Adipocyte (in vitro differentiated cells): ENCODE results near the gene RNF144B.

Experiments
- DNase-seq: peaks from one replicate; pipeline ENCODE4 v3.0.0-alpha.2; 2015; ENCODE audit warnings: low read depth
- H3K27me3 ChIP-seq: replicated peaks from 2 replicates; pipeline ENCODE4 v1.7.0; 2013; ENCODE audit warnings: mild to moderate bottlenecking, low read length, moderate library complexity; ENCODE audit not compliant: control insufficient read depth, insufficient read depth
- H3K36me3 ChIP-seq: 2 replicates; pipeline ENCODE4 v1.7.0; 2013; ENCODE audit warnings: low read length, mild to moderate bottlenecking, moderate library complexity; ENCODE audit not compliant: control insufficient read depth, insufficient read depth, severe bottlenecking
- H3K4me1 ChIP-seq: 2 replicates; pipeline ENCODE4 v1.7.0; 2013; ENCODE audit warnings: mild to moderate bottlenecking, low read length, moderate library complexity; ENCODE audit not compliant: control insufficient read depth, insufficient read depth
- H3K4me3 ChIP-seq: 2 replicates; pipeline ENCODE4 v1.7.0; 2013; ENCODE audit warnings: mild to moderate bottlenecking, low read length, moderate library complexity
- H3K9ac ChIP-seq: 2 replicates; pipeline ENCODE4 v1.7.0; 2013; ENCODE audit warnings: mild to moderate bottlenecking, low read length, moderate library complexity
- H3K9me3 ChIP-seq: 2 replicates; pipeline ENCODE4 v1.7.0; 2013; ENCODE audit warnings: mild to moderate bottlenecking, low read length, moderate library complexity; ENCODE audit not compliant: control insufficient read depth

RNF144B gene

DNA sequence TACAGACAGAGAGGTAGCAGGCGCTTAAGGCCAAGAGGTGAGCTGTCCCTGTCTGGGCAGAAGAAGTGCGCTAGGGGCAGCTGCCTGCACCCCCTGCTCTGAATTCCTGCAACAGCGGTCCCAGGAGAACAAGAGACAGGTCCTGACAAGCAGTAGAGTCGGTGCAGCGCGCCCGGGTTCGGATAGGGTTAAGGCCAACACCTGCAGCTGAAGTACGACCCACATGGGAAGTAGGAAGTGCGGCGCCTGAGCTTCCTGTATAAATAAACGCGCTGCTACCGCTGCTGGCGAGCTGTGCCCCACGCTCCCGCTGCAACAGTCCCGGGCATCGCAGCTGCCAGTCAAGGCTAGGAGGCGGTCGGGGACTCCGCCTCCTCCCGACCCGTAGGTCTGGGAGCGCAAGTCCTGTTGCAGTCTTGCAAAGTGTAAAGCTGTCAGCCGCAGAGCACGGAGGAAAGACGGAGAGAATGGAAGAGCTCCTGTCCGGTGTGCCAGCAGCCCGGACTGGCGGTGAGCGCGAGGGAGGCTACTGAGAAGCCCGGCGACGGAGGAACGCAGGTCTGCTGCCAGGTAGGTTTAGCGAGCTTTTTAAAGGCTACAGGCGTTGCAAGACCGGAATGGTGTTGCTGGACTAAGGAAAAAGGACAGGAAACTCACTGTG lies at the start of gene RNF144B:
Gene RNF144B (plus strand): TSS at position 290 of the 661 bp plus-strand sequence. CDS start 12,185 bp downstream, outside the sequence.
- peak within 1 kb of the TSS; percentile 86 for H3K9ac ChIP-seq
- DNase-seq, result peak; percentile 87
- H3K27me3 ChIP-seq, result no peaks in the 10 kb centered on the region
- no peaks in the 10 kb centered on the region for H3K36me3 ChIP-seq
- H3K4me1 ChIP-seq, result peaks cover 36% of the 10 kb centered on the region
- H3K4me3 ChIP-seq, result peak within 1 kb of the TSS; percentile 85
- no peaks in the 10 kb centered on the region for H3K9me3 ChIP-seq

DNA sequence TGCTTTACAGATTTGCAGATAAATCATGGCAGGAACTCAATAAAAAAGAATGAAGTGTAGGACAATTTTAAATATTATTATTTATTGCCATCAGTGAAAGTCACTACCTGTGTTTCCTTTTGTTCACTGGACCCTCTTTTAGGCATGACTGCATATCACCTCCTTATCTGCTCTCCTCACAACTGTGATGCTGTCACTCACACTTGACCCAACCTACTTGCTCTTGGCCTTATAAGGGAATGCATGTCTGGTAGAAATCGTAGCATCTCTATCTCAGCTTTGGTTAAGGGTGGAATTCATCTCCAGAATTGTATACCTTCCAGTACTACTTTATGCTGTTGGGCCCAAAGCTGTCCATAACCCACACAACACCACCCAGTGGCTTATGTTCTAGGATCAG lies 47.6 kb upstream of the RNF144B start:
- Histone ChIP-seq H3K27me3 (no peaks in the 10 kb centered on the region), H3K4me1 (no peaks in the 10 kb centered on the region), H3K4me3 (no peak overlapping the region), H3K36me3 (no peaks in the 10 kb centered on the region), H3K9me3 (no peaks in the 10 kb centered on the region), H3K9ac (no peak overlapping the region)
- DNase-seq, result no peak

DNA sequence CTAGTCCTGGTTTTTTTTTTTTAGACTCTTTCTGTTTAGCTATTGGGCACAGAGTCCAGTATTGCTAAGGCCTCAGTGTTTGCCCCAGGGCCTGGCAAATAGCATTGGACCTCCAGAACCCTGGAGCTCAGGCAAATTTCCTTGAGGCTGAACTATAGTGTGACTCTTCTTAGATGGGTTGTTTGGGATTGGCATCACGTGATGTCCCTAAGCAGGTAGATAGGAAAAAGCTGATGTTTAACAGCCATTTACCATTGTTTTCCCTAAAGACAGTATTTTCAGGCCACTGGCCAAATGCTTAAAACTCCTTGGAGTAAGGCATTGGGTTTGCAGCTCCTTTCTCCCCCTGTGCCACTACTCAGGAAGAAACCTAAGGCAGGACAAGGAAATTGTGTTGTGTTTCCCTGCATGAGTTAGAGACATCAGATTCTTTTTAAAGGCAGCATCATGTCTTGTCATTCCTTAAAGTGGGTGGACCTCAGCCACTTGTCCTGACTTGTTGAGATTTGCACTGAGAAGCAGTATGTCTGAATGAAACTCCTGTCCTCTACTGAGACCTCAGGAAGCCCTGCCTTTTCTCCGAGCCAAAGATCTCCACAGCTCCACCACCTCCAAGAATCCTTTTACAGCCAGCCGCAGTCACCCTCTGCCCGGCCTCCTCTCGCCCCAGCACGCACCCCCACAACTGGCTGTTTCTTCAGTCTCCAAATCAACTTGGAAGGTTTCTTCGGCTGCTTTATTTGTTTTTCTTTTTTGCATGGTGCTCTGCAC lies 46.2 kb upstream of the RNF144B start:
- Histone ChIP-seq H3K4me1 (no peaks in the 10 kb centered on the region), H3K36me3 (no peaks in the 10 kb centered on the region), H3K27me3 (no peaks in the 10 kb centered on the region), H3K9me3 (no peaks in the 10 kb centered on the region), H3K9ac (no peak overlapping the region), H3K4me3 (no peak overlapping the region)
- no peak for DNase-seq

DNA sequence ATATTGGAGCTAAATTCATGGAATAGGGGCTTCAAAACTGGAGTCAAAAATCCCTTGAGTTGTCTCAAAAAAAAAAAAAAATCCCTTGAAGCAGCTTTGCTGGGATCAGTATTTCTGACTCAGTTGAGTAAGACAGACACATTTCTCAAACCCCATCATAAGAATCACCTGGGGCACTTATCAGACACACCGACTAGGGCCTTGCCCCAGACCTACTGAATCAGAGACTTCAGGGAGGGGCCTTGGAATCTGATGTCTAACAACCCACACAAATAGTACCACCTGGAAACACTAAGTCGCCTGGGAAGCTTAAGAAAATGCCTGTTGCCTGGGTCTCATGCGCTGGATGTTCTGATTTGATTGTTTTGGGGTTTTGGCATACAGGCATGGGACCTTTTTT lies 44.9 kb upstream of the RNF144B start:
- Histone ChIP-seq H3K27me3 (no peaks in the 10 kb centered on the region), H3K9ac (no peak overlapping the region), H3K9me3 (no peaks in the 10 kb centered on the region), H3K4me3 (no peak overlapping the region), H3K4me1 (no peaks in the 10 kb centered on the region), H3K36me3 (no peaks in the 10 kb centered on the region)
- no peak for DNase-seq

DNA sequence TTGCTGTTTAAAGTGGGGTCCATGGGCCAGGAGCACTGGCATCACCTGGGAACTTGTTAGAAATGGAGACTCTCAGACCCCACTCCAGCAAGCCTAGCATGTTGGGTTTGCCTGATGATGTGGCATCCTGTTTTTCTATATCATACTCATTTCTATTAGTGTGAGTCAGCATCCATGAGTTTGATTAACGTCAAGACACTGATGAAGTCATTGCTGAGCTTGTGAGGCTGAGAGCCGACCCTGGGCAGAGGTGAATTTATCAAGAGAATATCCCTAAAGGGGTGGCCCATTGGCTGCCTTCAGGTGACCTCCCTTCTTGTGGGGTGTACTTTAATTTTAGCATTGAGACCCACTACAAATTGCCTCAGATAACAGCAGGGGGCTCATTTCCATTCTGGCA lies 43.4 kb upstream of the RNF144B start:
- no peaks in the 10 kb centered on the region for H3K27me3 ChIP-seq
- DNase-seq, result peak; percentile 28
- H3K4me3 ChIP-seq, result no peak overlapping the region
- no peaks in the 10 kb centered on the region for H3K9me3 ChIP-seq
- no peaks in the 10 kb centered on the region for H3K4me1 ChIP-seq
- H3K9ac ChIP-seq, result no peak overlapping the region
- H3K36me3 ChIP-seq, result no peaks in the 10 kb centered on the region

DNA sequence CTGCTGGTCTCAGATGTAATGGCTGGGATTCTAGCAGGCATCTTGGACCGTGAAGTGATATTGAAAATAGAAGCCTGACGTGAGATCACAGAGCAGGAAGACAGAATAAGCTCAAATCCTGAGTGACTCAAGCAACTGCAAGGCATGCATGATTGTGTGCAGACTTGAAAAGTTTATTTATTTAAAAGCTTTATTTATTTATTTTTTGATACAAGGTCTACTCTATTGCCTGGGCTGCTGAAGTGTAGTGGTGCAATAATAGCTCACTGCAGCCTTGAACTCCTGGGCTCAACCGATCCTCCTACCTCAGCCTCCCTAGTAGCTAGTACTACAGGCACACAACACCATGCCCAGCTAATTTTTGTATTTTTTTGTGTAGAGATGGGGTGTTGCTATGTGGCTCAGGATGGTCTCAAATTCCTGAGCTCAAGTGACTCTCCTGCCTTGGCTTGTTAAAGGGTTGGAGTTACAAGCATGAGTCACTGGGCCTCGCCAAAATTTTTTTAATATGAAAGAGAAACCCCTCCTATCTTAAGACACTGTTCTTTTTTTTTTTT lies 40.1 kb upstream of the RNF144B start:
- Histone ChIP-seq H3K4me3 (no peak overlapping the region), H3K27me3 (no peaks in the 10 kb centered on the region), H3K36me3 (no peaks in the 10 kb centered on the region), H3K9me3 (no peaks in the 10 kb centered on the region), H3K9ac (no peak overlapping the region), H3K4me1 (peaks cover 13% of the 10 kb centered on the region)
- DNase-seq, result peak; percentile 70

DNA sequence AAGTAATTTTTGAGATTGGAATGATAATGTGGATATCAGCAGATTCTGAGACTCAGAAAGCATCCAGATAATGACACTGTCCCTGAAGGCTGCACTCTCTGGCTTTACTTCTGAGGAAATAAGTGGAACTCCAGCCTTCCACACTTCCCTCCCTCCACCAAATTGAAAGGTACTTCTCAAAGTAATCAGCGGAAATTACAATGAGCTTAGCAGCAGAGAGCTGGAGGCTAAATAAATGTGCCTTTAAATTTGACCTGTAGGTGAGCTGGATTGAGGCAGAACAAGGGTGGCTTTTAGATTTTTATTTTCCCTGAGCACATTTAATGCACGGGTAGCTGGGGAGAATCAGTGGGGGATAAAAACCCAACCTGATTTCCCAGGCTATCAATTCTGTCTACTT lies 39.3 kb upstream of the RNF144B start:
- Histone ChIP-seq H3K9ac (no peak overlapping the region), H3K27me3 (no peaks in the 10 kb centered on the region), H3K36me3 (no peaks in the 10 kb centered on the region), H3K9me3 (no peaks in the 10 kb centered on the region), H3K4me3 (no peak overlapping the region), H3K4me1 (peaks cover 13% of the 10 kb centered on the region)
- DNase-seq, result no peak

DNA sequence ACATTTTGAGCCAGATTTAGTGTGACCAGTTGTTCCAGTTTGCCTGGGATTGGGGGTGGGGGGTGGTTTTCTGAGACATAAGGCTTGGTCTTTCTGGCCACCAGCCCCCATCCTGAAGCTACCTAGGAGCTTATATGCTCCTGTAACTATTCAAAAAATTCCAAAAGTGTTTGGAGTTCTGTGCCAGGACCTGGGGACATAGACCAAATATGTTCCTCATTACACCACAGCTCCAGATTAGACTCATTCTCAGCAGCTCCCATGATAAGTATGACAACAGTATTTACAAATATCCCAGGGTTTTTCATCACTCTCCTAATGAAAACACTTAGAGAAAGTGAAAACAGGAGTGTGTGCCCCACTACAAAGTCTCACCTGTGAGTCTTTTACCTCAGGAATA lies 37.8 kb upstream of the RNF144B start:
- peak; percentile 26 for DNase-seq
- Histone ChIP-seq H3K36me3 (no peaks in the 10 kb centered on the region), H3K4me3 (no peak overlapping the region), H3K9ac (no peak overlapping the region), H3K9me3 (no peaks in the 10 kb centered on the region), H3K27me3 (no peaks in the 10 kb centered on the region), H3K4me1 (peaks cover 13% of the 10 kb centered on the region)

DNA sequence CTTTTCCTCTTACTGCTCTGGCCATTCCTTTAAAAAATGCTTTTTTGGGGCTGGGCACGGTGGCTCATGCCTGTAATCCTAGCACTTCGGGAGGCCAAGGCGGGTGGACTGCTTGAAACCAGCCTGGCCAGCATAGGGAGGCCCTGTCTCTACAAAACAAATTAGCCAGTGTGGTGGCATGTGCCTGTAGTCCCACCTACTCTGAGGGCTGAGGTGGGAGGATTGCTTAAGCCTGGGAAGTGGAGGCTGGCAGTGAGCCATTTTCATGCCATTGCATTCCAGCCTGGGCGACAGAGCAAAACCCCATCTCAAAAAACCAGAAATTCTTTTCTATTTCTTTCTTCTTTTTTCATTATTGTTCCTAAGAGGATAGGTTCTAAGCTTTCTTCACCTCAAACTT lies 36.9 kb upstream of the RNF144B start:
- no peak overlapping the region for H3K9ac ChIP-seq
- no peaks in the 10 kb centered on the region for H3K9me3 ChIP-seq
- DNase-seq, result no peak
- H3K4me1 ChIP-seq, result peaks cover 13% of the 10 kb centered on the region
- H3K27me3 ChIP-seq, result no peaks in the 10 kb centered on the region
- H3K36me3 ChIP-seq, result no peaks in the 10 kb centered on the region
- no peak overlapping the region for H3K4me3 ChIP-seq

DNA sequence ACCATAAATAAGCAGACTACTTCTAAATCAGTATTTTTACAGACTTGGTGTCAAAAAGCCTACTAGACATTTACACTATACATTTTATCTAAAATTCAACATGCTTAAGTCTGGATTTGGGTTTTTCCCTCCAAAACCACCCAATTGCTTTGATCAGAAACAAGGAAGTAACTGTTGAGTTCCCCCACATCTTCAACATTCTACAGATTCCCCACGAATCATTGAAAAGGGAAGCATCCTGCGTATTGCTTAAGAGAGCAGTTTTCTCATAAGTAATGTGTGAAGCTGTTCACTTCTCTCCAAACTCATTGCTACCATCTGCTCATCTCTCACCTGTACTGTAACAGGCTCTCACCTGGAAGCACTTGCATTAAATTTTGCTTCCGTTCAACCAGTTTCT lies 36.4 kb upstream of the RNF144B start:
- DNase-seq, result no peak
- Histone ChIP-seq H3K4me1 (peaks cover 13% of the 10 kb centered on the region), H3K9ac (no peak overlapping the region), H3K4me3 (no peak overlapping the region), H3K27me3 (no peaks in the 10 kb centered on the region), H3K9me3 (no peaks in the 10 kb centered on the region), H3K36me3 (no peaks in the 10 kb centered on the region)

DNA sequence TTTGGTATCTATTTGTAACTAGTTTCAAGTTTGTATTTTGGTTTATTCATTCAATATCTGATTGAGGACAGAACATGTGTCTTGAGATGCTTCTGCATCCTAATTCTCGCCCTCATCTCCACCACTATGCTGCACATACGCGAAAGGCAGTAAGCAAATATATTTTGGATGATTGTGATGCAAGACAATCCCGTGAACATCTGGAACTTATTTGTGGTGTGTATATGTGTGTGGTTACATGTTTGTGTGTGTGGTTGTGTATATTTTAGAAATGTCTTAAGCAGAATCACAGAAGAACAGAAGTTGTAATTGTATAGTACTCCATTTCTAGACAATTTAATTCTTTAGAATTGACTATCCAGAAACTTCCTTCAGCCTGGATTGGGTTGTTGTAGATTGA lies 35.1 kb upstream of the RNF144B start:
- Histone ChIP-seq H3K9ac (no peak overlapping the region), H3K4me3 (no peak overlapping the region), H3K9me3 (no peaks in the 10 kb centered on the region), H3K4me1 (peaks cover 13% of the 10 kb centered on the region), H3K27me3 (no peaks in the 10 kb centered on the region), H3K36me3 (no peaks in the 10 kb centered on the region)
- DNase-seq, result no peak
